UCSD-AML1 (cell line): ENCODE data around the gene CBX3.
"Not testable (repeated sequence)": the region's sequence is repeated elsewhere in the genome, so short reads cannot be mapped to it uniquely, and the experiment has no call there.

ENCODE experiments used
- DNase-seq: peaks from one replicate; lab custom pipeline; 2025; ENCODE audit not compliant: unreplicated experiment; lab: John Stamatoyannopoulos, UW

CBX3 gene

GRCh38 chr7:26187380-26188205, 14.0 kb upstream of the CBX3 start:
- no peak for DNase-seq

- no peak for DNase-seq
Observed at GRCh38 chr7:26188206-26188956, 13.2 kb upstream of the CBX3 start.

- DNase-seq: no peak
Observed at GRCh38 chr7:26188957-26189541, 12.5 kb upstream of the CBX3 start.

- no peak for DNase-seq
Observed at GRCh38 chr7:26189697-26190096, 11.8 kb upstream of the CBX3 start.

- no peak for DNase-seq
Observed at GRCh38 chr7:26190417-26190869, 11.1 kb upstream of the CBX3 start.

- DNase-seq: no peak
Observed at GRCh38 chr7:26191233-26191973, 10.1 kb upstream of the CBX3 start.

- no peak for DNase-seq
Observed at GRCh38 chr7:26191974-26192479, 9.5 kb upstream of the CBX3 start.

- DNase-seq: no peak
Observed at GRCh38 chr7:26192485-26193087, 9.0 kb upstream of the CBX3 start.

GRCh38 chr7:26193432-26194207, 7.9 kb upstream of the CBX3 start:
- no peak for DNase-seq

- not testable (repeated sequence) for DNase-seq
Observed at GRCh38 chr7:26194764-26195163, 6.8 kb upstream of the CBX3 start.

GRCh38 chr7:26195182-26195581, 6.4 kb upstream of the CBX3 start:
- DNase-seq: no peak

GRCh38 chr7:26195867-26196657, 5.5 kb upstream of the CBX3 start:
- DNase-seq: no peak

GRCh38 chr7:26197153-26198115, 4.1 kb upstream of the CBX3 start:
- DNase-seq: no peak

GRCh38 chr7:26198133-26198780, 3.3 kb upstream of the CBX3 start:
- no peak for DNase-seq

- no peak for DNase-seq
Observed at GRCh38 chr7:26198781-26199169, 2.8 kb upstream of the CBX3 start.

- DNase-seq: peak; percentile 31
Observed at GRCh38 chr7:26199301-26200037, 2.1 kb upstream of the CBX3 start.

- peak; percentile 66 for DNase-seq
Observed at GRCh38 chr7:26200038-26200443, 1.5 kb upstream of the CBX3 start.
